Measurements from ENCODE around the gene NELFB. TPM values are rescaled to one million over a fixed set of nuclear protein-coding genes. Genes with fewer than 3 reads are reported as not detected.
A peak's percentile ranks its signal among the peaks of the same experiment; 100 is the strongest.

NELFB gene
- total and polyA plus RNA-seq, 9 of the 15 experiments (the other 6 are each of a cell fraction or from before 2014, with no cell fraction given), result 0.24 to 84.0 (median 29.7) TPM

DNA sequence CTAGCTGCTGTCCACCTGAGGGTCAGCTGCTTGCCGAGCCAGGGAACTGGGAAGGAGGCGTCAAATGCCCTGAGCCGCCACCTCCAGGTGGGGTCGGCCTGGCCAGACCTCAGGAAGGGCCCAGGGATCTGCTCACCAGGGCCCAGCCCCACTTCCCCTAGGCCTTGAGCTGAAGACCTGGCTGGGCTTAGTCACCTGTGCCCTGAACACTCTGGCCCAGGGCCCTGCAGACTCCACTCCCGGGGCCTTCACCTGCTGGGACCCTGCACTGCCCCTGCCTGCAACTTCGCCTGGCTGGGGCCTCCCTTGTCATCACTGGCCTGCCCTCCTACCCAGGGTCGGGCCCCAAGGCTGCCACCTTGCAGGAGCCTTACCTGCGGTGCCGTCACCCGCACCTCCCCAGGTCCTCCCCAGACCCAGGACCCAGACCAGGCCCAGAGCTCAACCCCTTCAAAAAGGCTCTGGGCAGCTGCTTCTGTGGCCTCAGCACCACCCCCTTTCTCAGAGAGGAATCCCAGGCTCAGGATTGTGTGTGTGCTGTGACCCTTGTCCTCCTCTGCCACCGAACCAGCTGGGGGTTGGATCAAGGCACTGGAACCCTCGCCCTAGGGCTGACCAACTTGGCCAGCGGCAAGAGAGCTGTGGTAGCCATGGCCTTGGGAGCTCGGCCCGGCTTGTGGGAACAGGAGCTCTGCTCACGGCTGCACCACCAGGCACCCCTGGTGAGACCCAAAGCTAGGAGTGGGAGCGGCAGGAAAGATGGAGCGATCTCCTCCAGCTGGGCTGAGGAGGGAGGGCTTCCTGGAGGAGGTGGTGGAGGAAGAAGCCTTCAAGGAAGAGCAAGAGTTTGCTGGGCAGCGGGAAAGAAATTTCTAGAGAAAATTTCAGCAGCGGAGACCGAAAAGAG lies 1.2 kb upstream of the NELFB start (continued):
- TF ChIP-seq, protein P1, sequence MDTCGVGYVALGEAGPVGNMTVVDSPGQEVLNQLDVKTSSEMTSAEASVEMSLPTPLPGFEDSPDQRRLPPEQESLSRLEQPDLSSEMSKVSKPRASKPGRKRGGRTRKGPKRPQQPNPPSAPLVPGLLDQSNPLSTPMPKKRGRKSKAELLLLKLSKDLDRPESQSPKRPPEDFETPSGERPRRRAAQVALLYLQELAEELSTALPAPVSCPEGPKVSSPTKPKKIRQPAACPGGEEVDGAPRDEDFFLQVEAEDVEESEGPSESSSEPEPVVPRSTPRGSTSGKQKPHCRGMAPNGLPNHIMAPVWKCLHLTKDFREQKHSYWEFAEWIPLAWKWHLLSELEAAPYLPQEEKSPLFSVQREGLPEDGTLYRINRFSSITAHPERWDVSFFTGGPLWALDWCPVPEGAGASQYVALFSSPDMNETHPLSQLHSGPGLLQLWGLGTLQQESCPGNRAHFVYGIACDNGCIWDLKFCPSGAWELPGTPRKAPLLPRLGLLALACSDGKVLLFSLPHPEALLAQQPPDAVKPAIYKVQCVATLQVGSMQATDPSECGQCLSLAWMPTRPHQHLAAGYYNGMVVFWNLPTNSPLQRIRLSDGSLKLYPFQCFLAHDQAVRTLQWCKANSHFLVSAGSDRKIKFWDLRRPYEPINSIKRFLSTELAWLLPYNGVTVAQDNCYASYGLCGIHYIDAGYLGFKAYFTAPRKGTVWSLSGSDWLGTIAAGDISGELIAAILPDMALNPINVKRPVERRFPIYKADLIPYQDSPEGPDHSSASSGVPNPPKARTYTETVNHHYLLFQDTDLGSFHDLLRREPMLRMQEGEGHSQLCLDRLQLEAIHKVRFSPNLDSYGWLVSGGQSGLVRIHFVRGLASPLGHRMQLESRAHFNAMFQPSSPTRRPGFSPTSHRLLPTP (IDR thresholded peaks at IDR 0.05; ENCODE audit: borderline replicate concordance, extremely low read depth, insufficient read length), result peak; percentile 40
- no peak for TF ChIP-seq PTTG1 (tag; IDR thresholded peaks at IDR 0.05; ENCODE audit: low read depth)
- peak; percentile 14; the same call in 1 of the 2 replicates for TF ChIP-seq HDAC2 (IDR thresholded peaks at IDR 0.05)
- peak; percentile 95 for TF ChIP-seq ZNF436 (CRISPR knock-in tag; IDR thresholded peaks at IDR 0.05)
- no peak for TF ChIP-seq CREB1 (IDR thresholded peaks at IDR 0.05)
- TF ChIP-seq CREB1 (CRISPR knock-in tag; IDR thresholded peaks at IDR 0.05), result 0 out of 2 replicates have a peak, but pooled peaks have one; percentile 17
- TF ChIP-seq CCAR2 (IDR thresholded peaks at IDR 0.05; ENCODE audit: low read depth, low read length), result no peak
- TF ChIP-seq, protein P2, sequence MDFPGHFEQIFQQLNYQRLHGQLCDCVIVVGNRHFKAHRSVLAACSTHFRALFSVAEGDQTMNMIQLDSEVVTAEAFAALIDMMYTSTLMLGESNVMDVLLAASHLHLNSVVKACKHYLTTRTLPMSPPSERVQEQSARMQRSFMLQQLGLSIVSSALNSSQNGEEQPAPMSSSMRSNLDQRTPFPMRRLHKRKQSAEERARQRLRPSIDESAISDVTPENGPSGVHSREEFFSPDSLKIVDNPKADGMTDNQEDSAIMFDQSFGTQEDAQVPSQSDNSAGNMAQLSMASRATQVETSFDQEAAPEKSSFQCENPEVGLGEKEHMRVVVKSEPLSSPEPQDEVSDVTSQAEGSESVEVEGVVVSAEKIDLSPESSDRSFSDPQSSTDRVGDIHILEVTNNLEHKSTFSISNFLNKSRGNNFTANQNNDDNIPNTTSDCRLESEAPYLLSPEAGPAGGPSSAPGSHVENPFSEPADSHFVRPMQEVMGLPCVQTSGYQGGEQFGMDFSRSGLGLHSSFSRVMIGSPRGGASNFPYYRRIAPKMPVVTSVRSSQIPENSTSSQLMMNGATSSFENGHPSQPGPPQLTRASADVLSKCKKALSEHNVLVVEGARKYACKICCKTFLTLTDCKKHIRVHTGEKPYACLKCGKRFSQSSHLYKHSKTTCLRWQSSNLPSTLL (IDR thresholded peaks at IDR 0.05), result no peak
- no peak for TF ChIP-seq SNRNP70 (optimal IDR thresholded peaks at IDR 0.05; ENCODE audit: low read depth, low read length)
- TF ChIP-seq, protein P3, sequence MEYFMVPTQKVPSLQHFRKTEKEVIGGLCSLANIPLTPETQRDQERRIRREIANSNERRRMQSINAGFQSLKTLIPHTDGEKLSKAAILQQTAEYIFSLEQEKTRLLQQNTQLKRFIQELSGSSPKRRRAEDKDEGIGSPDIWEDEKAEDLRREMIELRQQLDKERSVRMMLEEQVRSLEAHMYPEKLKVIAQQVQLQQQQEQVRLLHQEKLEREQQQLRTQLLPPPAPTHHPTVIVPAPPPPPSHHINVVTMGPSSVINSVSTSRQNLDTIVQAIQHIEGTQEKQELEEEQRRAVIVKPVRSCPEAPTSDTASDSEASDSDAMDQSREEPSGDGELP (CRISPR knock-in tag; IDR thresholded peaks at IDR 0.05; ENCODE audit: borderline replicate concordance), result peak; percentile 69; the same call in 1 of the 2 replicates
- peak; percentile 52; the same call in 1 of the 2 replicates for TF ChIP-seq L3MBTL2 (IDR thresholded peaks at IDR 0.05)
- TF ChIP-seq PRMT5 (CRISPR knock-in tag; IDR thresholded peaks at IDR 0.05), result no peak
- no peak for TF ChIP-seq ZNF41 (CRISPR knock-in tag; conservative IDR thresholded peaks at IDR 0.05)
- no peak for TF ChIP-seq HCFC1 (IDR thresholded peaks at IDR 0.05; ENCODE audit: low read depth, low read length)
- peak; percentile 44 for TF ChIP-seq DACH1 (IDR thresholded peaks at IDR 0.05; ENCODE audit: partially characterized antibody)
- peak; percentile 79; the same call in 1 of the 2 replicates for TF ChIP-seq SMARCA5 (IDR thresholded peaks at IDR 0.05)
- TF ChIP-seq, protein P4, sequence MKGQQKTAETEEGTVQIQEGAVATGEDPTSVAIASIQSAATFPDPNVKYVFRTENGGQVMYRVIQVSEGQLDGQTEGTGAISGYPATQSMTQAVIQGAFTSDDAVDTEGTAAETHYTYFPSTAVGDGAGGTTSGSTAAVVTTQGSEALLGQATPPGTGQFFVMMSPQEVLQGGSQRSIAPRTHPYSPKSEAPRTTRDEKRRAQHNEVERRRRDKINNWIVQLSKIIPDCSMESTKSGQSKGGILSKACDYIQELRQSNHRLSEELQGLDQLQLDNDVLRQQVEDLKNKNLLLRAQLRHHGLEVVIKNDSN (CRISPR knock-in tag; IDR thresholded peaks at IDR 0.05), result no peak
- TF ChIP-seq, protein P5, sequence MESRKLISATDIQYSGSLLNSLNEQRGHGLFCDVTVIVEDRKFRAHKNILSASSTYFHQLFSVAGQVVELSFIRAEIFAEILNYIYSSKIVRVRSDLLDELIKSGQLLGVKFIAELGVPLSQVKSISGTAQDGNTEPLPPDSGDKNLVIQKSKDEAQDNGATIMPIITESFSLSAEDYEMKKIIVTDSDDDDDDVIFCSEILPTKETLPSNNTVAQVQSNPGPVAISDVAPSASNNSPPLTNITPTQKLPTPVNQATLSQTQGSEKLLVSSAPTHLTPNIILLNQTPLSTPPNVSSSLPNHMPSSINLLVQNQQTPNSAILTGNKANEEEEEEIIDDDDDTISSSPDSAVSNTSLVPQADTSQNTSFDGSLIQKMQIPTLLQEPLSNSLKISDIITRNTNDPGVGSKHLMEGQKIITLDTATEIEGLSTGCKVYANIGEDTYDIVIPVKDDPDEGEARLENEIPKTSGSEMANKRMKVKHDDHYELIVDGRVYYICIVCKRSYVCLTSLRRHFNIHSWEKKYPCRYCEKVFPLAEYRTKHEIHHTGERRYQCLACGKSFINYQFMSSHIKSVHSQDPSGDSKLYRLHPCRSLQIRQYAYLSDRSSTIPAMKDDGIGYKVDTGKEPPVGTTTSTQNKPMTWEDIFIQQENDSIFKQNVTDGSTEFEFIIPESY (CRISPR knock-in tag; IDR thresholded peaks at IDR 0.05), result peak; percentile 81
- no peak for TF ChIP-seq ZNF12 (CRISPR knock-in tag; IDR thresholded peaks at IDR 0.05)
- no peak for TF ChIP-seq DDX20 (tag; IDR thresholded peaks at IDR 0.05; ENCODE audit: low read depth)
